ENCODE results near the gene UBE2E3. TPM values are rescaled to one million over a fixed set of nuclear protein-coding genes. Genes with fewer than 3 reads are reported as not detected.
A peak's percentile ranks its signal among the peaks of the same experiment; 100 is the strongest.
"Not testable (repeated sequence)": the region's sequence is repeated elsewhere in the genome, so short reads cannot be mapped to it uniquely, and the experiment has no call there.

UBE2E3 gene
- total and polyA plus RNA-seq, 7 donors = 61.9 to 125 (median 87.1) TPM

DNA sequence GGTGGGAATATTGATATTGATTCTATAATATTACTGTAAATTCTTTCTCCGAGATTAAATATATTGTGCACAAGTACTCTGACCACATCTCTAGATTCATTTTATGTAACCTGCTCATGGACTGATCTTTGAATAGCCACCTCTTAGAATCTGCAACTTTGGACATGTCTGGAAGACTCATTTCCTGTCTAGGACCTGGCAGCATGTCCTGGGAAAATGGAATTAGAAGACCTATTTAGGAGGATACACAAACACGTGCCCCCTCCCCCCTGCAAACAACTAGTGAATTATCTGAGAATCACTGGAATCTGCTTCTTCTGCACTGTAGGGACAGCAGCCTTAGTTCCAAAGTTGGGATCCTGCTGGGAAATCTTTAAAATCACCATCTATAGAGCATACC lies 94.1 kb downstream of the UBE2E3 start:
- TF ChIP-seq, protein P1, sequence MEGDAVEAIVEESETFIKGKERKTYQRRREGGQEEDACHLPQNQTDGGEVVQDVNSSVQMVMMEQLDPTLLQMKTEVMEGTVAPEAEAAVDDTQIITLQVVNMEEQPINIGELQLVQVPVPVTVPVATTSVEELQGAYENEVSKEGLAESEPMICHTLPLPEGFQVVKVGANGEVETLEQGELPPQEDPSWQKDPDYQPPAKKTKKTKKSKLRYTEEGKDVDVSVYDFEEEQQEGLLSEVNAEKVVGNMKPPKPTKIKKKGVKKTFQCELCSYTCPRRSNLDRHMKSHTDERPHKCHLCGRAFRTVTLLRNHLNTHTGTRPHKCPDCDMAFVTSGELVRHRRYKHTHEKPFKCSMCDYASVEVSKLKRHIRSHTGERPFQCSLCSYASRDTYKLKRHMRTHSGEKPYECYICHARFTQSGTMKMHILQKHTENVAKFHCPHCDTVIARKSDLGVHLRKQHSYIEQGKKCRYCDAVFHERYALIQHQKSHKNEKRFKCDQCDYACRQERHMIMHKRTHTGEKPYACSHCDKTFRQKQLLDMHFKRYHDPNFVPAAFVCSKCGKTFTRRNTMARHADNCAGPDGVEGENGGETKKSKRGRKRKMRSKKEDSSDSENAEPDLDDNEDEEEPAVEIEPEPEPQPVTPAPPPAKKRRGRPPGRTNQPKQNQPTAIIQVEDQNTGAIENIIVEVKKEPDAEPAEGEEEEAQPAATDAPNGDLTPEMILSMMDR (IDR thresholded peaks at IDR 0.05) = no peak
- Histone ChIP-seq H3K27ac (no peak overlapping the region), H3K9me3 (no peaks in the 10 kb centered on the region), H3K27me3 (ENCODE audit: insufficient read depth in 3 of 3, low read length in 2 of 3) (no peaks in the 10 kb centered on the region), H3K4me3 (no peak overlapping the region), H3K36me3 (ENCODE audit: insufficient read depth in 1 of 2, low read depth in 1 of 2) (no peaks in the 10 kb centered on the region), H3K4me1 (peaks cover 15% of the 10 kb centered on the region)
- ATAC-seq (no peak), DNase-seq (no peak)
- 66 to 84% (median 74%) methylated on average over 2 of the region's 2 CpGs for whole genome bisulfite sequencing, 3 donors
- intact Hi-C loops (cut with DNase I) = loop anchor here in 1 of 2 donors (10.0 kb wide), 1 partner anchor 640 kb away; no protein-coding TSS in a partner anchor

DNA sequence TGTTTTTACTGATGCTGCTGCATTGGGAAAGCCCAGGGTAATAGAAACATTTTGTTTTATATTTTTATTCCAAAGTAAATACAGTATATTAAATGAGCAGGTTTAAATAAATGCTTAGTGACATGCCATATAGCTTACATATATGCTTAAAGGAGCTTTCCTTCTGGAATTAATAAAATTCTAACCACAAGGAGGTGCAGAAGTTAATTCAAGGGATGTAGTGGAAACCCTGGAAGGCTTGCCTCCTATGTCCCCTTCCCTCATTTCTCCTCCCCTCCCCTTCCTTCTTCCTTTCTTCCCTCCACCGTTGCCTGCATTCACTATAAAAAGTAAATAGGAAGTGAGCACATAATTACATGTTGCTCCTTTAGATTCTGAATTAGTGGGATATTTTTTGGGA lies 96.3 kb downstream of the UBE2E3 start:
- H3K4me3 ChIP-seq = no peak overlapping the region
- intact Hi-C loops (cut with DNase I) = loop anchor here in 1 of 2 donors (10.0 kb wide), 1 partner anchor 638 kb away; no protein-coding TSS in a partner anchor
- H3K4me1 ChIP-seq = peaks cover 9% of the 10 kb centered on the region
- DNase-seq = no peak
- H3K36me3 ChIP-seq (ENCODE audit: insufficient read depth in 1 of 2, low read depth in 1 of 2) = no peaks in the 10 kb centered on the region
- WGBS, 3 donors = 13 to 21% (median 19%) methylated on average over 1 of the region's 1 CpG
- H3K9me3 ChIP-seq = no peaks in the 10 kb centered on the region
- no peak overlapping the region for H3K27ac ChIP-seq
- H3K27me3 ChIP-seq (ENCODE audit: insufficient read depth in 3 of 3, low read length in 2 of 3) = no peaks in the 10 kb centered on the region
- ATAC-seq = no peak
- TF ChIP-seq, protein P1 (IDR thresholded peaks at IDR 0.05) = no peak

DNA sequence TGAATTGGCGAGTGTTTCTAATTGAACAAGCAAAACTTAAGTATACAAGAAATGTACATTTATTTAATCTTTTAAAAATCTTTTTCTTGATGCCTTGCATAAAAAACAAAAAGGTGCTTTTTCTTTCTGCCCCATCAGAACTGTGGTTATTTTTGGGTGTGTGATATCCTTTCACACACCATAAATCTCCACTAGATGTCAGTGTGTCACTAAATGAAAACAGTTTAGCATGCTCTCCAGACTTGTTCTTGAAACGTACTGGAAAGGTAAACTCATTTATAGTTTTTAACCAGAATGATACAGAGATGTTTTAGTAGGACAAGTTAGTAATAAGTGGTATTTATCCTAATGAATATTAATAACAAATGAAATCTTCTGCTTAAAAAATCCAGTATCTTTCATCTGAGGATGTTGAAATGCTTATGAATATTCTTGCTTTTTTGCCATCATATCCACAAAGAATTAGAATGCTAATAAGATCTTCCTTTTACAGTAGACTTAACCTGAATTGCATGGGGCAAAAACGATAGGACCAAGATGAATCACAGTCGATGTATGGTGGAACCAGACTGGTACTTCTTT lies 96.8 kb downstream of the UBE2E3 start:
- ATAC-seq (peak in 2 of 4 donors; percentile 75 to 82), DNase-seq (no peak)
- no peak overlapping the region for H3K27ac ChIP-seq
- no peaks in the 10 kb centered on the region for H3K36me3 ChIP-seq (ENCODE audit: insufficient read depth in 1 of 2, low read depth in 1 of 2)
- 62 to 66% (median 64%) methylated on average over 4 of the region's 4 CpGs for WGBS, 3 donors
- H3K4me1 ChIP-seq = peaks cover 7% of the 10 kb centered on the region
- intact Hi-C loops (cut with DNase I) = loop anchor here in 1 of 2 donors (10.0 kb wide), 1 partner anchor 638 kb away; no protein-coding TSS in a partner anchor
- no peaks in the 10 kb centered on the region for H3K9me3 ChIP-seq
- H3K4me3 ChIP-seq = no peak overlapping the region
- TF ChIP-seq, protein P1 (IDR thresholded peaks at IDR 0.05) = peak; percentile 65
- no peaks in the 10 kb centered on the region for H3K27me3 ChIP-seq (ENCODE audit: insufficient read depth in 3 of 3, low read length in 2 of 3)

DNA sequence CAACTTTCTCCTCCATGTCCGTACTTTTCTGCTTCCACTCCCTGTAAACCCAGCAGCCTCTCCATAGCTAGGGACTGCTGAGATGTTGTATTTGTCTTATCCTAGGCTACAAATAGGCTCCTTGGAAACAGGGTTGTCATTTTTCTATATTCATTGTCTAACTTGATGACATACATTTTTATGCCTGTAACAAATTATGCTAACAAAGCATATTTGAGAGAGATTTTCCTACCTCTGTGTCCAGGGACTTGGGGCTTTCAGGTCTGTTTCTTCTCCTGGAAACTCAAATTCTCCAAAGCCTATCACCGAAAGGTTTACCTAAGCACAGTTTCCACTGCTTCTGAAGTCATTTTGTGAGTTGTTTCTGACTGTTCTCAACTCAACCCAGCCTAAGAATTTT lies 102.7 kb downstream of the UBE2E3 start:
- H3K4me3 ChIP-seq = no peak overlapping the region
- no peak overlapping the region for H3K27ac ChIP-seq
- no peak for DNase-seq
- H3K9me3 ChIP-seq = no peaks in the 10 kb centered on the region
- no peaks in the 10 kb centered on the region for H3K27me3 ChIP-seq (ENCODE audit: insufficient read depth in 3 of 3, low read length in 2 of 3)
- 85 to 93% (median 93%) methylated on average over 2 of the region's 2 CpGs for WGBS, 3 donors
- no peaks in the 10 kb centered on the region for H3K4me1 ChIP-seq
- H3K36me3 ChIP-seq (ENCODE audit: insufficient read depth in 1 of 2, low read depth in 1 of 2) = no peaks in the 10 kb centered on the region
- ATAC-seq = no peak
- TF ChIP-seq, protein P1 (IDR thresholded peaks at IDR 0.05) = no peak
- intact Hi-C loops (cut with DNase I) = no loop called here

DNA sequence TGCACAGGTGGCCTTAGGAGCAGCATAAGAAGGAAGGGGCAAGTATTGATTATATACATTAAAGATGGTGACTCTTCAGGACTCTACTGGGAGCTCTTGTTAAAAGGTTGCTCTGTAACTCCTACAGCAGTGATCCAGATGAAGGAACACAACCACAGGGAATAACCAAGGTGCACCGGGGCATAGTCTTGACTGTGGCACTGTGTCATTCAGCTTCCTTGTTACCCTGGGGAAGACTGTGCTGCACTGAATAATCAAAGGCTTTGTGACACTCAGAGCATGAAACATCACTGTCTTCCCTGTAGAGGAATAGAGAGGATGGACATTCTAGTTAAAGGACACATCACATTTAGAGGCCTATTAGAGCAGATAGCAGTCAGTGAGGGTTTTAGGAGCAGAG lies 105.3 kb downstream of the UBE2E3 start:
- ATAC-seq (no peak), DNase-seq (no peak)
- Histone ChIP-seq H3K27ac (no peak overlapping the region), H3K27me3 (ENCODE audit: insufficient read depth in 3 of 3, low read length in 2 of 3) (no peaks in the 10 kb centered on the region), H3K4me1 (no peaks in the 10 kb centered on the region), H3K4me3 (no peak overlapping the region), H3K36me3 (ENCODE audit: insufficient read depth in 1 of 2, low read depth in 1 of 2) (no peaks in the 10 kb centered on the region), H3K9me3 (no peaks in the 10 kb centered on the region)
- TF ChIP-seq, protein P1 (IDR thresholded peaks at IDR 0.05) = no peak
- WGBS, 3 donors = 89 to 100% (median 93%) methylated on average over 1 of the region's 1 CpG
- intact Hi-C loops (cut with DNase I) = no loop called here

DNA sequence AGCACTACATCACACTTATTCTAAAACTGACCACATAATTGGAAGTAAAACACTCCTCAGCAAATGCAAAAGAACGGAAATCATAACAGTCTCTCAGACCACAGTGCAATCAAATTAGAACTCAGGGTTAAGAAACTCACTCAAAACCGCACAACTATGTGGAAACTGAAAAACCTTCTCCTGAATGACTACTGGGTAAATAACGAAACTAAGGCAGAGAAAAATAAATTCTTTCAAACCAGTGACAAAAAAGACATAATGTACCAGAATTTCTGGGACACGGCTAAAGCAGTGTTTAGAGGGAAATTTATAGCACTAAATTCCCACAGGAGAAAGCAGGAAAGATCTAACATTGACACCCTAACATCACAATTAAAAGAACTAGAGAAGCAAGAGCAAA lies 111.5 kb downstream of the UBE2E3 start:
- peaks cover 21% of the 10 kb centered on the region for H3K9me3 ChIP-seq
- WGBS, 3 donors = 81 to 93% (median 84%) methylated on average over 4 of the region's 4 CpGs
- ATAC-seq; intact Hi-C loops (cut with DNase I); H3K4me3 ChIP-seq; DNase-seq; H3K27me3 ChIP-seq (ENCODE audit: insufficient read depth in 3 of 3, low read length in 2 of 3); H3K27ac ChIP-seq; H3K36me3 ChIP-seq (ENCODE audit: insufficient read depth in 1 of 2, low read depth in 1 of 2); H3K4me1 ChIP-seq: not testable (repeated sequence)
